Heart right ventricle (tissue), 16 donors: Measurements from ENCODE around the gene PLD2. TPM values are rescaled to one million over a fixed set of nuclear protein-coding genes. Genes with fewer than 3 reads are reported as not detected.

ENCODE experiments used
- ATAC-seq, 8 donors: fragments of 200-7000 bp; cut with Tn5 transposase; one replicate each; pipeline ENCODE4 v1.9.1; 2020; ENCODE audit warnings: mild to moderate bottlenecking in 8 of 8, moderate library complexity in 8 of 8, moderate number of reproducible peaks in 1 of 8
- DNase-seq, 2 donors: peaks; one replicate each; pipeline ENCODE4 v3.0.0-alpha.2; 2020
- H3K27ac ChIP-seq, 10 donors: fragments of 200-600 bp; sonication (generic) in 2 of 10; one replicate each; pipeline versions ENCODE4 v1.5.0 to v1.8.0; 2020 to 2022; ENCODE audit warnings: mild to moderate bottlenecking in 3 of 10
- H3K27me3 ChIP-seq, 7 donors: fragments of 200-600 bp; one replicate each; pipeline ENCODE4 v1.8.0; 2021 to 2022; ENCODE audit warnings: mild to moderate bottlenecking in 2 of 7
- H3K36me3 ChIP-seq, 9 donors: fragments of 200-600 bp; sonication (generic) in 1 of 9; one replicate each; pipeline versions ENCODE4 v1.5.0 to v1.8.0; 2020 to 2022; ENCODE audit warnings: mild to moderate bottlenecking in 2 of 9
- H3K4me1 ChIP-seq, 9 donors: fragments of 200-600 bp; sonication (generic) in 1 of 9; one replicate each; pipeline versions ENCODE4 v1.5.0 to v1.8.0; 2020 to 2022; ENCODE audit warnings: mild to moderate bottlenecking in 4 of 9
- H3K4me3 ChIP-seq, 10 donors: fragments of 200-600 bp; sonication (generic) in 2 of 10; one replicate each; pipeline versions ENCODE4 v1.5.0 to v1.8.0; 2020 to 2022; ENCODE audit warnings: mild to moderate bottlenecking in 7 of 10, moderate library complexity in 2 of 10
- H3K9me3 ChIP-seq, 11 donors: fragments of 200-600 bp in 10 of 11; sonication (generic) in 2 of 11; one replicate each; pipeline versions ENCODE4 v1.5.0 to v1.8.0; 2013 to 2022; ENCODE audit warnings: mild to moderate bottlenecking in 2 of 11, control low read depth in 1 of 11, moderate library complexity in 1 of 11
- WGBS, 2 donors: extraction: QIAGEN DNeasy Blood & Tissue Kit; methylation state at CpG; one replicate each; pipeline ENCODE4 v1.1.7; 2013; ENCODE audit warnings: inconsistent platforms in 1 of 2; 5-methylcytosine and 5-hydroxymethylcytosine counted together
- intact Hi-C, 10 donors: fragments of 100-400 bp; cut with DNase I; formaldehyde crosslinking; loops; one replicate each; pipeline versions ENCODE4 v1.11.1 to v1.14.2; 2022
- polyA plus RNA-seq, 2 donors: library from polyadenylated mRNA; stranded (reverse); fragments of 200-250 nt; gene quantifications; one replicate each; pipeline ENCODE4 v1.2.3, GENCODE V29; 2013
- total RNA-seq, 10 donors: library from RNA; stranded (reverse); fragmentation: NEBNext Ultra II Directional in 3 of 10; extraction: Animal tissue kit (Norgen Biotek cat#: 25700) in 3 of 10; gene quantifications; one replicate each; pipeline versions ENCODE4 v1.2.1 to v1.2.4, GENCODE V29; 2021 to 2023
- TF ChIP-seq, protein P1 (sequence below), 9 donors: fragments of 200-600 bp; sonication (generic) in 2 of 9; IDR thresholded peaks; one replicate each; pipeline versions ENCODE4 v1.5.0 to v1.8.0; 2021 to 2022; ENCODE audit warnings: antibody characterized with exemption in 9 of 9, mild to moderate bottlenecking in 5 of 9, moderate library complexity in 1 of 9
- donor health status: Arrhythmogenic right ventricular cardiomyopathy.
- donor health status: ischemic (EF 13 %, LVEDD 7.1; RV severe dilation, severe dysfunction).
- donor health status: healthy with polysubstance abuse.
- donor health status: DM: no; HTN: yes; CAD: no.
- donor health status: DM: no; HTN: no; CAD: no.
- donor health status: ischemic (EF 25% LVEDD 6.9; RV normal size, moderate dysfunction).
- donor health status: ischemic (EF 25% LVEDD 5.7; RV mildly dilated, moderate dysfunction).
- donor health status: healthy.
- donor health status: DM: yes; HTN: yes; CAD: no.
- donor health status: Ischemic cardiomyopathy.
- donor health status: ischemic (EF 35%, LVEDD 5.7; RV mildly dilated, moderate dysfunction).
- donor health status: nonischemic (EF 11% LVEDD 7.7; RV severe dilation, severe dysfunction).
- donor health status: DM: yes; HTN: yes; CAD: no.
- donor health status: PGD.
- donor health status: ischemic (EF 29% LVEDD 5.4; RV normal size, mild dysfunction).
- donor health status: nonischemic (EF 23%, LVEDD 6.1; RV moderate dilation, normal function).

The PLD2 gene
- total and polyA plus RNA-seq, 12 donors: 5.6 to 20.7 (median 10.4) TPM

GRCh38 chr17:4808378-4808767 is 1.4 kb downstream of the PLD2 start:
- peak overlapping the region in 5 of 10 donors; percentile 71 to 99 (median 87) for H3K4me3 ChIP-seq
- TF ChIP-seq, protein P1, sequence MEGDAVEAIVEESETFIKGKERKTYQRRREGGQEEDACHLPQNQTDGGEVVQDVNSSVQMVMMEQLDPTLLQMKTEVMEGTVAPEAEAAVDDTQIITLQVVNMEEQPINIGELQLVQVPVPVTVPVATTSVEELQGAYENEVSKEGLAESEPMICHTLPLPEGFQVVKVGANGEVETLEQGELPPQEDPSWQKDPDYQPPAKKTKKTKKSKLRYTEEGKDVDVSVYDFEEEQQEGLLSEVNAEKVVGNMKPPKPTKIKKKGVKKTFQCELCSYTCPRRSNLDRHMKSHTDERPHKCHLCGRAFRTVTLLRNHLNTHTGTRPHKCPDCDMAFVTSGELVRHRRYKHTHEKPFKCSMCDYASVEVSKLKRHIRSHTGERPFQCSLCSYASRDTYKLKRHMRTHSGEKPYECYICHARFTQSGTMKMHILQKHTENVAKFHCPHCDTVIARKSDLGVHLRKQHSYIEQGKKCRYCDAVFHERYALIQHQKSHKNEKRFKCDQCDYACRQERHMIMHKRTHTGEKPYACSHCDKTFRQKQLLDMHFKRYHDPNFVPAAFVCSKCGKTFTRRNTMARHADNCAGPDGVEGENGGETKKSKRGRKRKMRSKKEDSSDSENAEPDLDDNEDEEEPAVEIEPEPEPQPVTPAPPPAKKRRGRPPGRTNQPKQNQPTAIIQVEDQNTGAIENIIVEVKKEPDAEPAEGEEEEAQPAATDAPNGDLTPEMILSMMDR (IDR thresholded peaks at IDR 0.05): no peak
- ATAC-seq (peak in 7 of 8 donors; percentile 26 to 67 (median 52)), DNase-seq (peak; percentile 73 to 74)
- H3K27me3 ChIP-seq: no peaks in the 10 kb centered on the region
- H3K9me3 ChIP-seq: no peaks in the 10 kb centered on the region
- peaks cover 7 to 35% (median 18%) of the 10 kb centered on the region in 9 donors for H3K4me1 ChIP-seq
- H3K36me3 ChIP-seq: peaks cover 0 to 28% (median 0%) of the 10 kb centered on the region in 9 donors
- intact Hi-C loops: loop anchor here in 1 of 10 donors (5.0 kb wide), 1 partner anchor 69 kb away; no protein-coding TSS in a partner anchor
- WGBS, 2 donors: 35 to 41% methylated on average over 6 of the region's 6 CpGs
- peak overlapping the region in 7 of 10 donors; percentile 8 to 94 (median 90) for H3K27ac ChIP-seq

- H3K36me3 ChIP-seq: peaks cover 0 to 45% (median 3%) of the 10 kb centered on the region in 9 donors
- peaks cover 7 to 35% (median 18%) of the 10 kb centered on the region in 9 donors for H3K4me1 ChIP-seq
- peak in 1 of 2 donors; percentile 42 for DNase-seq
- 56 to 57% methylated on average over 13 of the region's 13 CpGs for WGBS, 2 donors
- no peak overlapping the region for H3K27ac ChIP-seq
- TF ChIP-seq, protein P1 (IDR thresholded peaks at IDR 0.05): no peak
- no peak for ATAC-seq
- no peaks in the 10 kb centered on the region for H3K9me3 ChIP-seq
- H3K27me3 ChIP-seq: no peaks in the 10 kb centered on the region
- H3K4me3 ChIP-seq: no peak overlapping the region
- intact Hi-C loops: no loop called here
Observed at GRCh38 chr17:4810696-4811290, 3.8 kb downstream of the PLD2 start.

DNA sequence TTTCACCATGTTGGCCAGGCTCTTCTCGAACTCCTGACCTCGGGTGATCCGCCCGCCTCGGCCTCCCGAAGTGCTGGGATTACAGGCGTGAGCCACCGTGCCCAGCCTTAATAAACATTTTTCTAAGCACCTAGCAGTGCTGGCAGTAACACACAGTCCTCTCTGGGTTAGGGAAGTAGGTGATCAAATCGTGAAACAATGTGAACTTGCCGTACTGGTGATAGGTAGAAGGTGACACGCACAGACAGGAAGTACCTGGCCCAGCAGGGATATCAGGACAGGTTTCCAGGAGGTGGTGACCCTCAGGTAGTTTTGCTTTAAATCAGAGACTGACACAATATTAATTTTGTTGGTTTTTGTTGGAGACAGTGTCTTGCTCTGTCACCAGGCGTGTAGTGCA is 4.5 kb downstream of the PLD2 start:
- DNase-seq (no peak), ATAC-seq (no peak)
- H3K36me3 ChIP-seq: peaks cover 0 to 52% (median 5%) of the 10 kb centered on the region in 9 donors
- H3K4me3 ChIP-seq: no peak overlapping the region
- H3K4me1 ChIP-seq: peaks cover 7 to 29% (median 15%) of the 10 kb centered on the region in 9 donors
- no peak overlapping the region for H3K27ac ChIP-seq
- H3K9me3 ChIP-seq: no peaks in the 10 kb centered on the region
- H3K27me3 ChIP-seq: no peaks in the 10 kb centered on the region
- intact Hi-C loops: no loop called here
- TF ChIP-seq, protein P1 (IDR thresholded peaks at IDR 0.05): no peak
- 86 to 93% methylated on average over 12 of the region's 12 CpGs for WGBS, 2 donors

DNA sequence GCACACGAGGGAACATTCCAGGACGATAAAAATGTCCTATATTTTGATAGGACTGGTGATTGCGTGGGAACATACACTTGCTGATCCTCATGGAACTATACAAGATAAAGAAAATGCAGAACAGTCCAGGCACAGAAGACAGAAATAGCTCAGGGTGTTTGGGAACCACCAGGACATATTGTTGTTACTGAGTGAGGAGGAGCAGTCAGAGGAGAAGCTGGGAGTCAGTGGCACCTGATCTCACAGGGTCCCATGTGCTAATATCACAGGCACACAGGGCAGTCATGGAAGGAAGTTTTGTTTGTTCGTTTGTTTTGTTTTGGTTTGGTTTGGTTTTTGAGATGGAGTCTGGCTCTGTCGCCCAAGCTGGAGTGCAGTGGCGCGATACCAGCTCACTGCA is 5.7 kb downstream of the PLD2 start:
- H3K4me1 ChIP-seq: peaks cover 6 to 26% (median 11%) of the 10 kb centered on the region in 9 donors
- peak overlapping the region in 7 of 10 donors; percentile 19 to 55 (median 45) for H3K27ac ChIP-seq
- no peak for DNase-seq
- TF ChIP-seq, protein P1 (IDR thresholded peaks at IDR 0.05): no peak
- intact Hi-C loops: no loop called here
- ATAC-seq: peak in 4 of 8 donors; percentile 48 to 81 (median 50)
- WGBS, 2 donors: 62 to 71% methylated on average over 7 of the region's 7 CpGs
- H3K9me3 ChIP-seq: no peaks in the 10 kb centered on the region
- H3K4me3 ChIP-seq: no peak overlapping the region
- H3K27me3 ChIP-seq: no peaks in the 10 kb centered on the region
- peaks cover 0 to 63% (median 11%) of the 10 kb centered on the region in 9 donors for H3K36me3 ChIP-seq
